Sigmoid colon (tissue), 7 donors: ENCODE data around the gene SYNRG. TPM values are rescaled to one million over a fixed set of nuclear protein-coding genes. Genes with fewer than 3 reads are reported as not detected.
A peak's percentile ranks its signal among the peaks of the same experiment; 100 is the strongest.

ENCODE experiments used
- DNase-seq: peaks from one replicate; pipeline ENCODE4 v3.0.0-alpha.2; 2019
- H3K27ac ChIP-seq, 4 donors: fragments of 200-600 bp; sonication (generic); one replicate each; pipeline ENCODE4 v1.5.1; 2016 to 2019; ENCODE audit warnings: mild to moderate bottlenecking in 1 of 4
- H3K27me3 ChIP-seq, 3 donors: fragments of 200-600 bp; sonication (generic); one replicate each; pipeline ENCODE4 v1.5.1; 2019; ENCODE audit warnings: mild to moderate bottlenecking in 1 of 3
- H3K36me3 ChIP-seq, 4 donors: fragments of 200-600 bp; sonication (generic); one replicate each; pipeline ENCODE4 v1.5.1; 2016 to 2019
- H3K4me1 ChIP-seq, 4 donors: fragments of 200-600 bp; sonication (generic); one replicate each; pipeline ENCODE4 v1.5.1; 2017 to 2019
- H3K4me3 ChIP-seq, 4 donors: fragments of 200-600 bp; sonication (generic); one replicate each; pipeline ENCODE4 v1.5.1; 2017 to 2019; ENCODE audit warnings: mild to moderate bottlenecking in 2 of 4, moderate library complexity in 1 of 4
- H3K9me3 ChIP-seq, 4 donors: fragments of 200-600 bp in 3 of 4; sonication (generic) in 3 of 4; one replicate each; pipeline versions ENCODE4 v1.5.1 to v1.6.1; 2013 to 2019
- CTCF ChIP-seq, 4 experiments: fragments of 450-650 bp in 3 of 4; fragments of 200-600 bp in 1 of 4; IDR thresholded peaks; one replicate each; pipeline ENCODE4 v1.5.1; 2016 to 2019; ENCODE audit warnings: antibody characterized with exemption in 4 of 4, mild to moderate bottlenecking in 3 of 4, moderate library complexity in 2 of 4
- EP300 ChIP-seq, 4 donors: sonication (generic); formaldehyde crosslinking; IDR thresholded peaks; one replicate each; pipeline ENCODE4 v1.6.1; 2017; ENCODE audit warnings: antibody characterized with exemption in 4 of 4
- POLR2A ChIP-seq, 2 donors: fragments of 450-650 bp; IDR thresholded peaks; one replicate each; pipeline ENCODE4 v1.6.1; 2016; ENCODE audit warnings: antibody characterized with exemption in 2 of 2, mild to moderate bottlenecking in 2 of 2, moderate library complexity in 2 of 2
- POLR2AphosphoS5 ChIP-seq, 4 donors: sonication (generic); formaldehyde crosslinking; IDR thresholded peaks; one replicate each; pipeline ENCODE4 v1.6.1; 2017; ENCODE audit warnings: antibody characterized with exemption in 4 of 4
- WGBS, 2 donors: extraction: QIAGEN DNeasy Blood & Tissue Kit; methylation state at CpG; one replicate each; pipeline ENCODE4 v1.1.7; 2013; 5-methylcytosine and 5-hydroxymethylcytosine counted together
- intact Hi-C: fragments of 100-400 bp; cut with DNase I; formaldehyde crosslinking; loops from one replicate; pipeline ENCODE4 v1.15.1; 2023
- polyA plus RNA-seq, 3 donors: library from polyadenylated mRNA; stranded (reverse); fragments of 200-250 nt; gene quantifications; one replicate each; pipeline ENCODE4 v1.2.3, GENCODE V29; 2013
- total RNA-seq, 4 donors: library from RNA; depleted of rRNA; stranded (reverse); fragments of >200 nt; gene quantifications; one replicate each; pipeline ENCODE4 v1.1.0, GENCODE V29; 2016
- donor health status: healthy with polysubstance abuse.
- donor health status: Bipolar disorder and iron deficiency.
- donor health status: healthy.

SYNRG gene
- total and polyA plus RNA-seq, 7 donors, result 7.4 to 26.0 (median 18.9) TPM

GRCh38 chr17:37492167-37492566, 117.1 kb downstream of the SYNRG start:
- peaks cover 0 to 68% (median 51%) of the 10 kb centered on the region in 4 donors for H3K4me1 ChIP-seq
- H3K9me3 ChIP-seq, result no peaks in the 10 kb centered on the region
- peak overlapping the region; percentile 90 to 97 (median 93) for H3K27ac ChIP-seq
- peak overlapping the region in 2 of 4 donors; percentile 0 to 92 for H3K4me3 ChIP-seq
- WGBS, 2 donors, result 61 to 70% methylated on average over 4 of the region's 4 CpGs
- TF ChIP-seq CTCF (IDR thresholded peaks at IDR 0.05), result no peak
- no peak for TF ChIP-seq EP300 (IDR thresholded peaks at IDR 0.05)
- TF ChIP-seq POLR2AphosphoS5 (IDR thresholded peaks at IDR 0.05), result no peak
- no peak for TF ChIP-seq POLR2A (IDR thresholded peaks at IDR 0.05)
- no peaks in the 10 kb centered on the region for H3K27me3 ChIP-seq
- intact Hi-C loops, result no loop called here
- DNase-seq, result no peak
- no peaks in the 10 kb centered on the region for H3K36me3 ChIP-seq

GRCh38 chr17:37490638-37491614, 118.3 kb downstream of the SYNRG start:
- Histone ChIP-seq H3K27ac (peak overlapping the region; percentile 90 to 97 (median 93)), H3K4me1 (peaks cover 0 to 68% (median 51%) of the 10 kb centered on the region in 4 donors), H3K9me3 (no peaks in the 10 kb centered on the region), H3K36me3 (no peaks in the 10 kb centered on the region), H3K27me3 (no peaks in the 10 kb centered on the region), H3K4me3 (peak overlapping the region; percentile 69 to 92 (median 84))
- no peak for TF ChIP-seq POLR2A (IDR thresholded peaks at IDR 0.05)
- no peak for TF ChIP-seq CTCF (IDR thresholded peaks at IDR 0.05)
- peak; percentile 12 to 81 (median 22) for TF ChIP-seq POLR2AphosphoS5 (IDR thresholded peaks at IDR 0.05)
- peak in 1 of 4 donors; percentile 2 for TF ChIP-seq EP300 (IDR thresholded peaks at IDR 0.05)
- WGBS, 2 donors, result 54 to 62% methylated on average over 24 of the region's 24 CpGs
- DNase-seq, result peak; percentile 85
- intact Hi-C loops, result loop anchor here (2.0 kb wide), 1 partner anchor 118 kb away; the partner anchor contains the start of gene SYNRG

GRCh38 chr17:37490022-37490587, 119.1 kb downstream of the SYNRG start:
- H3K9me3 ChIP-seq, result no peaks in the 10 kb centered on the region
- peak; percentile 81 for DNase-seq
- peak overlapping the region; percentile 90 to 97 (median 93) for H3K27ac ChIP-seq
- H3K4me3 ChIP-seq, result peak overlapping the region; percentile 69 to 92 (median 84)
- no peaks in the 10 kb centered on the region for H3K27me3 ChIP-seq
- WGBS, 2 donors, result 1% methylated on average over 56 of the region's 56 CpGs
- H3K36me3 ChIP-seq, result no peaks in the 10 kb centered on the region
- H3K4me1 ChIP-seq, result peaks cover 0 to 67% (median 50%) of the 10 kb centered on the region in 4 donors
- intact Hi-C loops, result loop anchor here (2.0 kb wide), 1 partner anchor 119 kb away; the partner anchor contains the start of gene SYNRG
- TF ChIP-seq POLR2A (IDR thresholded peaks at IDR 0.05) (no peak), EP300 (IDR thresholded peaks at IDR 0.05) (no peak), CTCF (IDR thresholded peaks at IDR 0.05) (no peak), POLR2AphosphoS5 (IDR thresholded peaks at IDR 0.05) (no peak)

GRCh38 chr17:37489197-37490001, 119.8 kb downstream of the SYNRG start, which contains the start of gene DUSP14:
Gene DUSP14 (plus strand): TSS chr17:37489891. CDS start chr17:37512273, 22,382 bp downstream.
- H3K36me3 ChIP-seq, result no peaks in the 10 kb centered on the region
- H3K9me3 ChIP-seq, result no peaks in the 10 kb centered on the region
- DNase-seq, result peak; percentile 91
- TF ChIP-seq EP300 (IDR thresholded peaks at IDR 0.05) (no peak), POLR2AphosphoS5 (IDR thresholded peaks at IDR 0.05) (peak; percentile 50 to 85 (median 82))
- H3K4me3 ChIP-seq, result peak within 1 kb of the TSS; percentile 69 to 92 (median 84)
- 0 to 1% methylated on average over 100 of the region's 100 CpGs for WGBS, 2 donors
- peak within 1 kb of the TSS; percentile 90 to 97 (median 93) for H3K27ac ChIP-seq
- H3K4me1 ChIP-seq, result peaks cover 0 to 60% (median 45%) of the 10 kb centered on the region in 4 donors
- intact Hi-C loops, result loop anchor here (2.0 kb wide), 3 partner anchors 83 to 131 kb away; partner anchors contain the start of genes ACACA, SYNRG and TADA2A
- H3K27me3 ChIP-seq, result no peaks in the 10 kb centered on the region
